22Rv1 (cell line): Measurements from ENCODE around the gene PSD4.

Experiments used
- ZFX ChIP-seq: fragments of 450-650 bp; IDR thresholded peaks from 2 replicates; pipeline ENCODE4 v1.6.1; 2017; ENCODE audit warnings: antibody characterized with exemption, borderline replicate concordance
- TF ChIP-seq, protein P1 (sequence below): fragments of 450-650 bp; IDR thresholded peaks from 2 replicates; pipeline ENCODE4 v1.5.1; 2017; ENCODE audit warnings: mild to moderate bottlenecking

GRCh38 chr2:113224647-113225236 lies 51.0 kb downstream of the PSD4 start:
- TF ChIP-seq, protein P1, sequence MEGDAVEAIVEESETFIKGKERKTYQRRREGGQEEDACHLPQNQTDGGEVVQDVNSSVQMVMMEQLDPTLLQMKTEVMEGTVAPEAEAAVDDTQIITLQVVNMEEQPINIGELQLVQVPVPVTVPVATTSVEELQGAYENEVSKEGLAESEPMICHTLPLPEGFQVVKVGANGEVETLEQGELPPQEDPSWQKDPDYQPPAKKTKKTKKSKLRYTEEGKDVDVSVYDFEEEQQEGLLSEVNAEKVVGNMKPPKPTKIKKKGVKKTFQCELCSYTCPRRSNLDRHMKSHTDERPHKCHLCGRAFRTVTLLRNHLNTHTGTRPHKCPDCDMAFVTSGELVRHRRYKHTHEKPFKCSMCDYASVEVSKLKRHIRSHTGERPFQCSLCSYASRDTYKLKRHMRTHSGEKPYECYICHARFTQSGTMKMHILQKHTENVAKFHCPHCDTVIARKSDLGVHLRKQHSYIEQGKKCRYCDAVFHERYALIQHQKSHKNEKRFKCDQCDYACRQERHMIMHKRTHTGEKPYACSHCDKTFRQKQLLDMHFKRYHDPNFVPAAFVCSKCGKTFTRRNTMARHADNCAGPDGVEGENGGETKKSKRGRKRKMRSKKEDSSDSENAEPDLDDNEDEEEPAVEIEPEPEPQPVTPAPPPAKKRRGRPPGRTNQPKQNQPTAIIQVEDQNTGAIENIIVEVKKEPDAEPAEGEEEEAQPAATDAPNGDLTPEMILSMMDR = no peak
- TF ChIP-seq ZFX = no peak
